Measurements from ENCODE around the gene CUL9.

The CUL9 gene

DNA sequence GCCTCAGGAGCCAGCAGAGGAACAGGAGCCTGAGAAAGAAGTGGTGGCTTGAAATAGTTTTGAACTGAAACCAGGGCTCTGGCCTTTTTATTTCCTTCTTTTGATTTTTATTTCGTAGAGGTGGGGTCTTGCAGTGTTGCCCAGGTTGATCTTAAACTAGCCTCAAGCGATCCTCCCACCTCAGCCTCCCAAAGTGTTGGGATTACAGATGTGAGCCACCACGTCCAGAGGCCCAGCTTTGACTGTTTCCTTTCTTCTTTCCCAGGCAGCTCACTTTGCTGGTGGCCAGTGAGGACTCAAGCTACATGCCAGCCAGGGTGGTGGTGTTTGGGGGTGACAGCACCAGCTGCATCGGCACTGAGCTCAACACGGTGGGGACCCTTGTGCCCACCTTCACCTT, 20.5 kb downstream of the CUL9 start:
- DNase-seq: no peak

DNA sequence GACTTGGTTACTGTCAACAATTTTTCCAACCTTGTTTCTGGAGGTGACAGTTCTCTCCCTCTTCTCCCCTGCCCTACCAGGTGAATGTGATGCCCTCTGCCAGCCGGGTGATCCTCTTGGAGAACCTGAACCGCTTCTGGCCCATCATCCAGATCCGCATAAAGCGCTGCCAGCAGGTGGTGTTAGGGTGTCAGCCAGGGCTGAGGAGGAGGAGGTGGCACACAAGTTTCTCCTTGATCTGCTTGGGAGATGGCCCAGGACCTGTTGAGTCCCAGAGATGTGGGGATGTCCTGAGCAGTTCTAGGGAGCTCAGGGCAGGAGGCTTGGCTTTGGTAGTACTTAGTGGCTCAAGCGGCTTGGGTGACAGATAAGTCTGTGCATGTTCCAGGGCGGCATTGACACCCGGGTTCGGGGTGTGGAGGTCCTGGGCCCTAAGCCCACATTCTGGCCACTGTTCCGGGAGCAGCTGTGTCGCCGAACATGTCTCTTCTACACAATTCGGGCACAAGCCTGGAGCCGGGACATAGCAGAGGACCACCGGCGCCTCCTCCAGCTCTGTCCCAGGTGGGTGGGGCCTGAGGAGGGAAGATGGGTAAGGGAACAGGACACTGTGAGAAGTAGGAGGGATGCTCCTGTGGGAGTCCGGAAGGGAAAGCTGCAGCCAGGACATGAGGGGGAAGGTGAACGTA, 21.2 kb downstream of the CUL9 start:
- no peak for DNase-seq

DNA sequence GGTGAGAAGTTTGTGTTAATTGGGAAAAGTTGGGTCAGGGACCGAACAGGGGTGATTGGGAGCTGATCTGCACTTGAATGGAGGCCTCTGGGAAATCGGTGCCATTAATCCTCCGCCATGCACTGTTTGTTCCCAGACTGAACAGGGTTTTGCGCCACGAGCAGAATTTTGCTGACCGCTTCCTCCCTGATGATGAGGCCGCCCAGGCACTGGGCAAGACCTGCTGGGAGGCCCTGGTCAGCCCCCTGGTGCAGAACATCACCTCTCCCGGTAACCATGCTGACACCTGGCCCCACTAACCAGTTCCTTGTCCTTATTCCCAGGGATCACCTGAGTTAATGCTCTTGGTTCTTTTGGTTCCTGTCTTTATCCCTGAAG, 21.7 kb downstream of the CUL9 start:
- DNase-seq: no peak

DNA sequence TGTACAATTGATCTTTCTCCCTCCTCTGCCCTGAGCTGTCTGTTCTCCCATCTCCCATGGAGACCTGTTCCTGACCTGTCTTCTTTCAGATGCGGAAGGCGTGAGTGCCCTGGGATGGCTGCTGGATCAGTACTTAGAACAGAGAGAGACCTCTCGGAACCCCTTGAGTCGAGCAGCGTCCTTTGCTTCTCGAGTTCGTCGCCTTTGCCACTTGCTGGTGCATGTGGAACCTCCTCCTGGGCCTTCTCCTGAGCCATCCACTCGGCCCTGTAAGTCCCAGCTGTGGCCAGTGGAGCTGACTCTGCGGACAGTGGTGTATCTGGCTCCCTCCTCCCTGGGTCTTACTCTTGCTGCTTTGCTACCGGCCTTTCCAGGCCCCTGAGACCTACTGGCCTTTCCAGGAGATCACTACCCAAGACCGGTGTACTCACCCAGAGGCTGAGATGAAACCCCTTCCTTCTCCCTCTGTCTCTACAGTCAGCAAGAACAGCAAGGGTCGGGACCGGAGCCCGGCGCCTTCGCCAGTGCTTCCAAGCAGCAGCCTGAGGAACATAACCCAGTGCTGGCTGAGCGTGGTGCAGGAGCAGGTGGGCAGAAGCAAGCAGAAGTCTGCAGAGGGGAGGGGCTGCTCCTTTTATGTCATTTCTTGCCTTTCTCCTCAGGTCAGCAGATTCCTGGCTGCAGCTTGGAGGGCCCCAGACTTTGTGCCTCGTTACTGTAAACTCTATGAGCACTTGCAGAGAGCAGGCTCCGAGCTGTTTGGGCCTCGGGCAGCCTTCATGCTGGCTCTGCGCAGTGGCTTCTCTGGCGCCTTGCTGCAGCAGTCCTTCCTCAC, 22.5 kb downstream of the CUL9 start:
- DNase-seq: no peak

DNA sequence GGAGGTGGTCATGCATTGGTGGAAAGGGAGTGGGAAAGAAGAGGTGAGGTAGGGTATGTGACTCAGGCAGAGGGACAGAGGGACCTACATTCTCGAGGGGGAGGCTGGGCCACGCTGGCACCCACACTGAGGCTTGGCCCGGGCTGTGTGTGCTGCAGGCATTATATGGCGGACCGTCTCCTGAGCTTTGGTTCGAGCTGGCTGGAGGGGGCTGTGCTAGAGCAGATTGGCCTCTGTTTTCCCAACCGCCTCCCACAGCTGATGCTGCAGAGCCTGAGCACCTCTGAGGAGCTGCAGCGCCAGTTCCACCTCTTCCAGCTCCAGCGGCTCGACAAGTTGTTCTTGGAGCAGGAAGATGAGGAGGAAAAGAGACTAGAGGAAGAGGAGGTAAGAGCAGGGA, 23.9 kb downstream of the CUL9 start:
- no peak for DNase-seq

DNA sequence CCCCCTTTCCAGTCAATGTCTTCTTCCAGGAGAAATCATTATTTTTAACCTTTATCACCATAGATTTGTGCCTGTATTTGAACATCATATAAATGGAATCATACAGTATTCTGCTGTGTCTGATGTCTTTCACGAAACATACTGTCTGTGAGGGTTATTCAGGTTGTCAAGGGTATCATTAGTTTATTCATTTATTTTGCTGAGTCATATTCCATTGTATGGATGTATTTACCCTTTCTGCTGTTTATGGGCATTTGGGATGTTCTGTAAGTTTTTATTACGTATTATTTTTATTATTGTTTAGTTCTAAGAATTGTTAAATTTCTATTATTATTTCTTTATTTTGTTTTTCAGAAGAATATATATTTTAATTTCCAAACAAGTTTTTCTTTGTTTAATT, 25.3 kb downstream of the CUL9 start:
- no peak for DNase-seq

DNA sequence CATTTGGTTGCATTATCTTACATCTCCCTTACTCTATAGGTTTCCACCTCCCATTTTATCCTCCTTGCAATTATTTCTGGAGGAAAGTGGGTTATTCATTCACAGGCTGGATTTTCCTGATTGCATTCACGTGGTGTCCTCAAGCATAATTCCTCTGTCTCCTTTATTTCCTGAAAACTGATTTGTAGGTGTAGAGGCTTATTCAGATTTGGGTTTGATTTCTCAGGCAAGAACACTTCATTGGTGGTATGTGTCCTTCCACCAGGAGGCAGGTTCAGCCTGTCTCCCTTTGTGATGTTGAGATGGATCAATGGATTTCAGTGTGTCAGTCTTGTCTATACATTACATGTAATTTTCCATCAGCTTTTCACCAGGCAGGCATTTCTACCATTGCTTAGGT, 30.0 kb downstream of the CUL9 start:
- no peak for DNase-seq

DNA sequence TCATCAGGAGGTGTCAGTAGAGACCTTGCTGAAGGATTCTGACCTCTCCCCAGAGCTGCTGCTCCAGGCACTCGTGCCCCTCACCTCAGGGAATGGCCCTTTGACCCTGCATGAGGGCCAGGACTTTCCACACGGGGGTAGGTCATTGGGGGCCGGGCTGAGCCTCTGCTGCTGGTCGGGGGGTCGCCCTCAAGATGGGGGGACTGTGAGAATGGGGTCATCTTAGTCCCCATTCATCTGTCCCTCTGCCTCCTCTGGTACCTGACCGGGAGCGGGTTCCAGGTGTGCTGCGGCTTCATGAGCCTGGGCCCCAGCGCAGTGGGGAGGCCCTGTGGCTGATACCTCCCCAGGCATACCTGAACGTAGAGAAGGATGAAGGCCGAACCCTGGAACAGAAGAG, 31.4 kb downstream of the CUL9 start:
- no peak for DNase-seq

DNA sequence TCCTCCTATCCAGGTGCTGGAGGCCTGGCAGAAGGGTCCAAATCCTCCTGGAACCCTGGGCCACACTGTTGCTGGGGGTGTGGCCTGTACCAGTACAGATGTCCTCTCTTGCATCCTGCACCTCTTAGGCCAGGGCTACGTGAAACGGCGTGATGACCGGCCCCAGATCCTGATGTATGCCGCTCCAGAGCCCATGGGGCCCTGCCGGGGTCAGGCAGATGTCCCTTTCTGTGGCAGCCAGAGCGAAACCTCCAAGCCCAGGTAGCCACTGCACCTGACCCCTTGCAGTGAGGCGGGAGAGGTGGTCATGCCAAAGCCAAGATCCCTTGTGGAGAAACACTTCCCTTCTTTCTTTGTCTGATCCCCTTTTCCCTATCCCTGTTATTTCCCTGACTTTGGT, 33.1 kb downstream of the CUL9 start:
- DNase-seq: no peak

DNA sequence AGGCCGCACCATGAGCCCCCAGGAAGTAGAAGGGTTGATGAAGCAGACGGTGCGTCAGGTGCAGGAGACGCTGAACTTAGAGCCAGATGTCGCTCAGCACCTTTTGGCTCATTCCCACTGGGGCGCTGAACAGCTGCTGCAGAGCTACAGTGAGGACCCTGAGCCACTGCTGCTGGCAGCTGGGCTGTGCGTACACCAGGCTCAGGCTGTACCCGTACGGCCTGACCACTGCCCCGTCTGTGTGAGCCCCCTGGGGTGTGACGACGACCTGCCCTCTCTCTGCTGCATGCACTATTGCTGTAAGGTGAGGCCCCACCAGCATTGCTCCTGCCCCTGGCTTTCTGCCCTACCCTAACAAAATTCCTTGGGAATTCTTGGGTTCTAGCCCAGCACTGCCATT, 34.2 kb downstream of the CUL9 start:
- DNase-seq: no peak

DNA sequence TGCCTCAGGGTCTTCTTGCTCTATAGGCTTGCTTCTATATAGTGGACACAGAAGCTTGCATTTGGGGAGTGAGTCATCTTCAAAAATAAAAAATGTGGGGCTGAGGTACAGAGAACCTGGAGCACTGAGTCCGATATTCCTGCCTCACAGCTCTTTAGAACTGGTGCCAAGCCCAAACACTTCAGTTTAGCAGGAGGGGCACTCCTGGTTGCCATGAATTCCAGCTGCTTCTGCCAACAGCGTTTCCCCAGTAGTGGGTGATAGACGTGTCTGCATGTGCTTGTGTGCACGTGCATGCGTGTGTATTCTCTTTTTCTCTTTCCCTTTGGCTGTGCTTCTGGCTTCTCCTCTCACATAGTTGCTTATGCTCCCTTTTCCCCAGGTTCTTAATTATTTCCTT, 35.4 kb downstream of the CUL9 start:
- DNase-seq: no peak

DNA sequence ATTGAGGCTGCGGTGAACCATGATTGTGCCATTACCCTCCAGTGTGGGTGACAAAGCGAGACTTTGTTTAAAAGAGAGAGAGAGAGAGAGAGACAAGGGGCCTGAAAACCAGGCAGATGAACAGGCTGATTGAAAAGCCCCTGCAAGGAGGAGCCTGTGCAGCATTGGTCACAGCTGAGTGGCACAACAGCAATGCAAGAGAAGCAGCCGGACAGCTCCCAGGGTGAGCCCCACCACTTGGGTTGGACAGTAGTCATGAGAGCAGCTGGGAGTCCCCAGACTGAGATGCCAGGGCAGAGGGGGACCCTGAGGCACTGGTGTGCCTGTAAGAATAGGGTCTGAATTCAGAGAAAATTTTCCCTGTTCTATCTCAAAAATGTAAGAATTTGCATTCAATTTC, 37.1 kb downstream of the CUL9 start:
- DNase-seq: no peak

DNA sequence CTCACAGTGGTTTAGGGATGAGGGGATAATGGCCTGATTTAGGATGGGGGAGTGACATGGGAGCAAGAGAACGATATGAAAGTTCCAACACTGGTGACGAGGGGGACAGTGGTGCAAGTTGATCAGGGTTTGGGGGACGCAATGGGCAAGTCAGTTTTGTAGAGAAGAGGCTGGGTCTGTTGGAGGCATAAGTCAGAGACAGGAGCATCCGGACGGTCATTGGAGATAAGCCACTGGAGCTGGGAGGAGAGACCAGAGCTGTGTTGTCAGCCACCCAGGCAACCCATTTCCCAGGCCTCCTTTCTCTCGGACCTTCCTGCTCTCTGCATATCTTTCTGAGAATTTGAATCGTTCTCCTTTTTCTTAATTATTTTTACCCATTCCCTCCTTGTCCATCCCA, 37.8 kb downstream of the CUL9 start:
- no peak for DNase-seq

DNA sequence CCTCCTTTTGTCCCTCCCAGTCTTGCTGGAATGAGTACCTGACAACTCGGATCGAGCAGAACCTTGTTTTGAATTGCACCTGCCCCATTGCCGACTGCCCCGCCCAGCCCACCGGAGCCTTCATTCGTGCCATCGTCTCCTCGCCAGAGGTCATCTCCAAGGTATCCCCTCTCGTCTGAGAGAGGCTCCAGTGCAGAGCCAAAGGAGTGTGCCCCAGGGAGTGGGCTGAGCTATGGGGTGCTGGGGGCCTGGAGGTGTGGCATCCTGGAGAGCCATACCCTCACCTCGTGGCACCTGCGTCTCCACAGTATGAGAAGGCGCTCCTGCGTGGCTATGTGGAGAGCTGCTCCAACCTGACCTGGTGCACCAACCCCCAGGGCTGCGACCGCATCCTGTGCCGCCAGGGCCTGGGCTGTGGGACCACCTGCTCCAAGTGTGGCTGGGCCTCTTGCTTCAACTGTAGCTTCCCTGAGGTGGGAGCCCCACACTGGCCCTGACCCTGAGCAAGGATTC, 38.5 kb downstream of the CUL9 start:
- no peak for DNase-seq

DNA sequence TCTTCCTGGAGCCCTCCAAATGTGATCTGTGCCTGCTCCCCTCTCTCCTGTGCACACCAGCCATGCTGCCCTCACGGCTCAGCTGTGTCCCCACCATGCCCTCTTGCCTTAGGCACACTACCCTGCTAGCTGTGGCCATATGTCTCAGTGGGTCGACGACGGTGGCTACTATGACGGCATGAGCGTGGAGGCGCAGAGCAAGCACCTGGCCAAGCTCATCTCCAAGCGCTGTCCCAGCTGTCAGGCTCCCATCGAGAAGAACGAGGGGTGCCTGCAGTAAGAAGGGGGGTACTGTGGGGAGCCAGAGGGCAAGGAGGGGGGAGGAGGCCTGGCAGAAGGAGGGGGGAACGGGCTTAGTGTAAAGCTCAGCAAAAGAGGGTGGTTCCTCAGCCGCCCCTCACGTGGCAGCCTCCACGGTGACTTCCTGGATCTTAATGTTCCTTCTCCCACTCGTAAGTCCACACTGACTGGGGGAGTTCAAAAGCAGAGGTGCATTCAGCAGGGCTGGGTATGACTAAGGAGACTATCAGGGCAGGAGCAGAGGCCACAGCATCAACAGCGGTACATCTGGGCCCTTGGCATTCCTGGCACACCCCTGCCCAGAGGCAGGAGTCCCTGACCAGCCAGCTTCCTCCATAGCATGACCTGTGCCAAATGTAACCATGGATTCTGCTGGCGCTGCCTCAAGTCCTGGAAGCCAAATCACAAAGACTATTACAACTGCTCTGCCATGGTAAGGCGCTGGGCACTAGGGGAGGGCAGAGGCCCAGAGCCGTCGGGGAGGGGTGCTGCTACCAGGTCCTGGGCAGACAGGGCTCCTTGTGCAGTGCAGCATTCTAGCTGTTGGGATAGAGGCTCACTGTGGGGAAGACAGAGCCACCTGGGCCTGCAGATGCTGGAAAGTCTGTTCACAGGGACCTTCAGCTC, 39.3 kb downstream of the CUL9 start:
- DNase-seq: no peak

DNA sequence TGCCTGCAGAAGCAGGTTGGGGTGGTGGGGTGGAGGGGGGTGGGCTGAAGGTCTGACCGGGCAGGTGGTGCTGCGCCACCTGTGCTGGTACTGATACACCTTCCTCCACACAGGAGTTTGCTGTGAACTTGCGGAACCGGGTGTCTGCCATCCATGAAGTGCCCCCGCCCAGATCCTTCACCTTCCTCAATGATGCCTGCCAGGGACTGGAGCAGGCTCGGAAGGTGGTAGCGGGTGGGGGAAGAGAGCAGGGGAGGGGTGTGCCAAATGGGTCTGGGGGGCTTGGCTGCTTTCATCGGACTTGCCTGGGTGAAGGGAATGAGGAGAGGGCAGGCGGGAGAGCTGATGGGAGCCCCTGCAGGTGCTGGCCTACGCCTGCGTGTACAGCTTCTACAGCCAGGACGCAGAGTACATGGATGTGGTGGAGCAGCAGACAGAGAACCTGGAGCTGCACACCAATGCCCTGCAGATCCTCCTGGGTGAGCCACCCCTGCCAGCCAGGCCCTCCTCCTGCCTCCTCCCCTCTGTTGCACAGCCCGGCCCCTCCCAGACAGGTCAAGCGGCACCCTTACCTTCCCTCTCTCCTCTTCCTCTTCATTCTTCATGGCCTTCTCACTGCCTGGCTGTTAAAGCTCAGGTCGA, 40.5 kb downstream of the CUL9 start:
- no peak for DNase-seq

DNA sequence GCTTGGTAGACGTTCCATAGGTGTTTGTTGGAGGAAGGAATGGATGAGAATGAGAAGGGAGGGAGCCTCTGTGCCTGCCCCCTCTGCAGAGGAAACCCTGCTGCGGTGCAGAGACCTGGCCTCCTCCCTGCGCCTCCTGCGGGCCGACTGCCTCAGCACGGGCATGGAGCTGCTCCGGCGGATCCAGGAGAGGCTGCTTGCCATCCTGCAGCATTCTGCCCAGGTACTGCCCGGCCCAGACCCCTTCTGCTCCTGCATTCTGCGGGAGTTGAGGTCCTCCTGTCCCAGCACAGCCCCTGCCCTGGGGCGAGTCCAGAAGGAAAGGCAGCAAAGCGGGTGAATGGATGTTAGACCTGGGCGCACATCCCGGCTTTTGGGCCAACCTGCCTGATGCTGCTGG, 41.2 kb downstream of the CUL9 start:
- no peak for DNase-seq

DNA sequence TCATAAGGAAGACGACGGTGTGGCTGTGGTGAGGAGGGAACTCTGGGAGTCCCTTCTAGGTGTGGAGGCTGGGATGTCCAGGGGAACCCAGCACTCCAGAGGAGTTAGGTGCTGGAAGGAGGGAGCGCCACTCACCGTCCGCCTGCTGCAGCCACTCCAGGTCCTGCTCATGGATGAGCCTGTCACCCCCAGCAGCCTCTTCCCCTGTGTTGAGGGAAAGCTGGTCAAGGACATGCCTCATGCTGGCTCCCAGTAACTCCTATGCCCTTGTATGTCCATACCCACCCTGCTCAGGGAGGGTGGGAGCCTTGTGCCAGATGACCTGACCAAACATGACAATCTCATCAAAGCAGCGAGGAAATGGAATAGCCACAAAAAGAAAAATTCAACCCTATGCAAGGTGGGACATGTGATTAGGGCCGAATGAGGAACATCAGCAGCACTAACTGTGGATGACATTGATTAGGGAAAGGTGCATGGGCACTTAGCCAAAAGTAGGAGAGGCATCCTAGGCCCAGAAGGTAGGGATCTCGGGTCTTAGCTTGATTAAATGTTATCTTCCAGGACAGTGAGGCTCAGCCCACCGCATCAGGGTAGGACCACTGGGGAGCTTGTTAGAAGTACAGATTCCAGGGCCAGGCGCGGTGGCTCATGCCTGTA, 44.3 kb downstream of the CUL9 start:
- no peak for DNase-seq

DNA sequence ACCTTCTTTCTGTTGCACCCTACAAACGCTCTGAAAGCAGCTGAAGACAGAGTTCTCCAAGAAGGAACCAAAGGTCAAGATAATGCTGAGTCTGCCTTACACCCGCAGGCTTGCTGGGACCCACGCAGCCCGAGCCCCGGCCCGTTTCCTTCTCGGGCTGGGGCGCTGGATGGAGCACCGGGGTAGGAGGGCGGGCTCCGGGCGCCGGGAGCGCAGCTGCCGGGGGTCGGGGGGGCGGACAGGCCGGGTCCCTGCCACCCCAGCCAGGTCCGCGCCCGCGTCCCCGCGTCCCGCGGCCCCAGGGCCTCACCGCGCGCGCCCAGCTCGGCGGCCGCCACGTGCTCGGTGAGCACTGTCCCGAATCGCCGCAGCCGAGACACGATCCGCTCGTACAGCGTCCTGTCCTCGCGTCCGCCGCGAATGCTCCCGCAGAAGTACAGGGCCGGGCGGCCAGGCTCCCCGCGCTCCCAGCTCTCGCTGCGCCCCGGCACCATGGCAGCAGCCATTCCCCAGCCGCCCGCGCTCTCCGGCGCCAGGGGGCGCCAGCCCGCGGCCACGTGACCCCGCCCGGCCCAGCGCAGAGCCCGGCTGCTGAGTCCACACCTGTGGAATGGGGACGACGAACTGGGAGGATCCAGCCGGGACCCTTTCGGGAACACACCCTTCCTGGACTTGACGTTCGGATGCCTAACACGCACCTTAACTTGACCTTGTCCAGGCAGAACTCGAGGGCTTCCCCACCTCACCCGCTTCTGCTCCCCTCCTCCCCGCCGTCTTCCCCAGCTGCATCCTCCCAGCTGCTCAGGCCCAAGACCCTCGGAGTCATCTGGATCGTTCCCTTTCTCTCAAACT, 47.2 kb downstream of the CUL9 start, which contains the start of gene DNPH1:
Gene DNPH1, minus strand, starts transcription at position 531 of the 852 bp plus-strand sequence. Its CDS starts 25 bp downstream, at position 506.
- DNase-seq: peak; percentile 72

DNA sequence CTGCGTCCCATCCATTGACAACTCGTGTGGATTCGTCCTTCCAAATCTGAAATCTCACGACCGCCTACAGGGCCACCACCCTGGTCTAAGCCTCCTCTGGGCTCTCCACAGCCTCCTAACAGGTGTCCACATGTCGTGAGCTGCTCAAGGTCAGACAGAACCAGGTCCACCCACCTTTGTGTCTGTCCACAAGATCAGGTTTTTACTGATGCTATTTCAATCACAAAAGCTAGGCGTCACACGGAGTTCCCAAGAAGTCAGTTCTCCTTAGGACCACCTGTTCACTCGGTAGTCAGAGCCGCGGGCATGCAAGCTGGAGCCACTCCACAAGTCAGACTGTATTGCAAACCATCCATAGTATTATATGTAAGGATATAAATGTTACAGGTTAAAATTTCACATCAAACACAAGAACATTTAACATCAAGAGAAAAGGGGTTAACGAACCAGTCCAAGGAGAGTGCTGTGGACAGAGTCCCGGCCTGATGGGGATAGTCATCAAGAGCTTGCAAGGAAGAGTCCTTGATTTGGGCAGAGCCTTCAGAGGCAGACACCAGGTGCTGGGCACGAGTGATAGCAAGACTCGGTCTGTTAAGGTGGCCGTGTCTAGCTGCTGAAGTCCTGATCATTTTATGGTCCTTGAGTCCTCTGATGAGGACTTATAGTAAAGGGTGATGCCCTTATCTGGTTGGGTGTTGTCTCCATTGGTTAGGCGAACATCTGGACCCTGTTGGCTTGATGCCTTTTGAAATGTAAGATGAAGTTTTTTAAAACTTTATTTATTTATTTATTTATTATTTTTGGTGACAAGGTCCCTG, 48.0 kb downstream of the CUL9 start:
- DNase-seq: no peak

Measured in fibroblast of skin of right biceps (primary cell).